HepG2 (cell line): Measurements from ENCODE around the gene AZU1. TPM values are rescaled to one million over a fixed set of nuclear protein-coding genes. Genes with fewer than 3 reads are reported as not detected.

Experiments used
- AGO2 ChIP-seq: fragments of 200-400 bp; formaldehyde crosslinking; optimal IDR thresholded peaks from 2 replicates; pipeline ENCODE3; 2017; ENCODE audit warnings: mild to moderate bottlenecking, low read depth, low read length, moderate library complexity
- CTCF ChIP-seq: sonication (generic); formaldehyde crosslinking; IDR thresholded peaks from 2 replicates; pipeline ENCODE4 v1.5.0; 2020; ENCODE audit warnings: mild to moderate bottlenecking, missing genetic modification reagents, moderate library complexity
- MATR3 ChIP-seq: sonication (generic); formaldehyde crosslinking; IDR thresholded peaks from 2 replicates; pipeline ENCODE4 v1.4.0; 2020; ENCODE audit warnings: missing genetic modification reagents
- MIXL1 ChIP-seq: IDR thresholded peaks from 2 replicates; pipeline ENCODE4 v1.6.1; 2016
- ZBTB33 ChIP-seq: sonication (generic); formaldehyde crosslinking; IDR thresholded peaks from 2 replicates; pipeline ENCODE4 v1.4.0; 2020; ENCODE audit warnings: missing genetic modification reagents
- ZEB1 ChIP-seq: IDR thresholded peaks from 2 replicates; pipeline ENCODE4 v1.6.1; 2012; ENCODE audit warnings: mild to moderate bottlenecking, low read depth, inconsistent platforms; ENCODE audit not compliant: insufficient replicate concordance
- ZHX1 ChIP-seq: sonication (generic); formaldehyde crosslinking; IDR thresholded peaks from 2 replicates; pipeline ENCODE4 v1.8.1; 2022; ENCODE audit warnings: low read depth, mild to moderate bottlenecking, missing genetic modification reagents
- ZHX2 ChIP-seq, 2 experiments: sonication (generic) in 1 of 2; formaldehyde crosslinking in 1 of 2; IDR thresholded peaks; 2 replicates each; pipeline versions ENCODE4 v1.6.1 to v1.9.0; 2014 to 2022; ENCODE audit warnings: antibody characterized with exemption in 1 of 2, borderline replicate concordance in 1 of 2, inconsistent platforms in 1 of 2, low read depth in 1 of 2, missing genetic modification reagents in 1 of 2
- polyA plus RNA-seq, 8 experiments: library from polyadenylated mRNA; depleted of rRNA in 3 of 8; stranded (reverse) in 7 of 8; unstranded in 1 of 8; fragments of >200 nt; fragmentation: Illumina TruSeq in 4 of 8; extraction: Trizol in 4 of 8; gene quantifications; 2 replicates each; pipeline versions ENCODE4 v1.2.1 to v1.2.3, GENCODE V29; 2011 to 2016; ENCODE audit warnings: low read depth in 4 of 8, missing spikeins in 1 of 8, mixed read lengths in 1 of 8; ENCODE audit not compliant: insufficient read depth in 1 of 8
- total RNA-seq, 5 experiments: library from RNA; depleted of rRNA; stranded (reverse); fragments of >200 nt; fragmentation: Illumina TruSeq; extraction: Trizol; gene quantifications; 2 replicates each; pipeline ENCODE4 v1.2.3, GENCODE V29; 2016; ENCODE audit warnings: low read depth in 1 of 5

The AZU1 gene
- total and polyA plus RNA-seq, 2 of the 13 experiments (the other 11 are each of a cell fraction or from before 2014, with no cell fraction given) = not detected

- peak; percentile 16; the same call in 1 of the 2 replicates for TF ChIP-seq CTCF (CRISPR knock-in tag)
- peak; percentile 27 for TF ChIP-seq AGO2
- TF ChIP-seq ZBTB33 (CRISPR knock-in tag) = peak; percentile 92
- TF ChIP-seq ZEB1 = no peak
- TF ChIP-seq ZHX1 (CRISPR knock-in tag) = peak; percentile 81; the same call in 1 of the 2 replicates
- no peak for TF ChIP-seq MIXL1 (CRISPR knock-in tag)
- TF ChIP-seq ZHX2 (IDR thresholded peaks at IDR 0.05; ENCODE audit: low read depth) = 0 out of 2 replicates have a peak, but pooled peaks have one; percentile 52
- TF ChIP-seq ZHX2 (CRISPR knock-in tag; IDR thresholded peaks at IDR 0.05; ENCODE audit: borderline replicate concordance) = no peak
- TF ChIP-seq MATR3 (CRISPR knock-in tag) = 0 out of 2 replicates have a peak, but pooled peaks have one; percentile 73
- TF ChIP-seq, all 625 proteins: peak for 13
These were observed 34.3 kb downstream of the AZU1 start (continued) for GRCh38 chr19:861756-862580.
